Measurements from ENCODE around the gene EIF6. TPM values are rescaled to one million over a fixed set of nuclear protein-coding genes. Genes with fewer than 3 reads are reported as not detected.

EIF6 gene
- total RNA-seq, 2 experiments from 2014 or later = 93.0 to 94.7 TPM

DNA sequence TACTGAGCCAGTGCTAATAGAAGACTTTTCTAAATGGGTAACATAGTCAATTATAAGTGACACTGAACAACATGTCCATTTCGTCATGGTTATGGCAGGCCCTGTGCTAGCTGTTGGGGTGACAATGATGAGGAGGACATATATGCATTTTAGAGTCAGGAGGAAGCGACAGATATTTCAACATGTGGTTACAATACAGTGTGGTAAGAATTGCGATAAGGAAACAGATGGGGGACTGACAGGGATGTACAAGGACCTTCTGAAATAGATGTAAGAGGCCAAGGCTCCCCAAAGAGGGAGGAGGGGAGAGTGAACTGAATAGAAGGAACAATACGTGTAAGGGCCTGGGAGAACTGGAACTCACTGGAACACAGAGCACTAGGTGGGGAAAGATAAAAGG is 46.4 kb downstream of the EIF6 start:
- DNase-seq = no peak
- H3K4me3 Mint-ChIP-seq = no peak overlapping the region
- CTCF ChIA-PET = interaction anchor here (0.9 kb wide), 1 partner anchor 17 kb away, joined by 3 read pairs; no protein-coding TSS in a partner anchor
- intact Hi-C loops (cut with micrococcal nuclease) = no loop called here
- no peaks in the 10 kb centered on the region for H3K4me1 Mint-ChIP-seq (ENCODE audit: low read depth)
- H3K9me3 Mint-ChIP-seq = no peaks in the 10 kb centered on the region
- no peak overlapping the region for H3K27ac Mint-ChIP-seq
- H3K27me3 Mint-ChIP-seq (ENCODE audit: low read depth) = no peaks in the 10 kb centered on the region
- peaks cover 10% of the 10 kb centered on the region for H3K36me3 Mint-ChIP-seq (ENCODE audit: low read depth)

DNA sequence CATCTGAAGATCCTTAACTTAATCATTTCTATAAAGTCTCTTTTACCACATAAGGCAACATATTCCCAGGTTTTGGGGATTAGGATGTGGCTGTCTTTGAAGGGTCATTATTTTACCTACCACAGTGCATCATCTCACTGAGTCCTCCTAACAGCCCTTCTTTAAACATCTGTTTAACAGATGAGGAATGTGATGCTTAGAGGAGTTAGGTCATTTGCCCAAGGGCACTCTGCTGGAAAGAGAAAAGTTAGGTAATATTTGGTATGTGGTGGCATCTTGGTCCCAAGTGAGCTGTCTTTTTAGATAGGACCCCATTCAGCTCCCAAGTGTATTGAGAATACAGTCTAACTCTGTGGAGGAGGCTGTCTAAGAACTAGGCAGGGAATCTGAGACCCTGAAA is 47.1 kb downstream of the EIF6 start:
- no peak overlapping the region for H3K4me3 Mint-ChIP-seq
- DNase-seq = no peak
- H3K27me3 Mint-ChIP-seq (ENCODE audit: low read depth) = no peaks in the 10 kb centered on the region
- peaks cover 10% of the 10 kb centered on the region for H3K36me3 Mint-ChIP-seq (ENCODE audit: low read depth)
- intact Hi-C loops (cut with micrococcal nuclease) = no loop called here
- CTCF ChIA-PET = interaction anchor here (0.9 kb wide), 1 partner anchor 18 kb away, joined by 3 read pairs; no protein-coding TSS in a partner anchor
- no peaks in the 10 kb centered on the region for H3K4me1 Mint-ChIP-seq (ENCODE audit: low read depth)
- no peak overlapping the region for H3K27ac Mint-ChIP-seq
- no peaks in the 10 kb centered on the region for H3K9me3 Mint-ChIP-seq

DNA sequence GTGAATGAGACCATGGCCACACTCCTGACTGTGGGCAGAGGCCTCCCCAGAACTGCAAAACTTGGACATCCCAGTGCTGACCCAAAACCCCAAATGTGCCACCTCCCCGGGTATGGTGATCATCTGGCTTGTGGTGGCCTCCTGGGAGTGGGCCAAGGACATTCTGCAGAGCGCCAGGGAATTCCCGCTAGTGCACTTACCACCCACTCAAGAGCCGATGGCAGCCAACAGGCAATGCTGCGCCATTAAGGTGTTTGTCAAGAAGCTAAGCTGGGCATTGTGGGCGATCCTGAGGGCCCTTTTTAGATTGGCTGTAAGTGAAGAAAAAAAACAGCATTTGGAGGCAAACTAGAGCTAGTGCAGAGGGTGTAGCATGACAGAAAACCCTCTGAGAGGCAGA is 48.7 kb downstream of the EIF6 start:
- no peak overlapping the region for H3K4me3 Mint-ChIP-seq
- no peaks in the 10 kb centered on the region for H3K27me3 Mint-ChIP-seq (ENCODE audit: low read depth)
- no peaks in the 10 kb centered on the region for H3K4me1 Mint-ChIP-seq (ENCODE audit: low read depth)
- CTCF ChIA-PET = no interaction called here
- no peaks in the 10 kb centered on the region for H3K9me3 Mint-ChIP-seq
- no peak for DNase-seq
- H3K27ac Mint-ChIP-seq = no peak overlapping the region
- H3K36me3 Mint-ChIP-seq (ENCODE audit: low read depth) = peaks cover 16% of the 10 kb centered on the region
- intact Hi-C loops (cut with micrococcal nuclease) = no loop called here

DNA sequence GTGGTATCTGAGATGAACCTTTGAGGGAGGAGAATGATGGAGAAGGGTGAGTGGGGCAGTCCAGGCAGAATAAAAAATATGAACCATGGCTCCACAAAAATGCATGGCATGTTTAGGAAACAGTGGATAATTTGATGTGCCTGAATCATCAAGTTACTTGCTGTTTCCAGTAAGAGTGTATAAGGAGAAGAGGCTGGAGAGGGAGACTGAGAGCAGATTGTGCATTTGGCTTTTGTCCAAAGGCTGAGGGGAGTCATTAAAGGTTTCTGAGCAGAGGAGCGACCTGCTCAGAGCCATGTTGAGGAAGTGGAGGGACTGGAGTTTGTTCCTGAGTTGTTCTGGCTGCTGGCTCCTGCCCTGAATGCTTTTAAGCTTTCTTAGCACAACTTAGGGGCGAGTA is 52.0 kb downstream of the EIF6 start:
- peaks cover 17% of the 10 kb centered on the region for H3K36me3 Mint-ChIP-seq (ENCODE audit: low read depth)
- CTCF ChIA-PET = no interaction called here
- DNase-seq = no peak
- H3K27ac Mint-ChIP-seq = no peak overlapping the region
- H3K4me3 Mint-ChIP-seq = no peak overlapping the region
- intact Hi-C loops (cut with micrococcal nuclease) = no loop called here
- H3K9me3 Mint-ChIP-seq = no peaks in the 10 kb centered on the region
- H3K4me1 Mint-ChIP-seq (ENCODE audit: low read depth) = no peaks in the 10 kb centered on the region
- H3K27me3 Mint-ChIP-seq (ENCODE audit: low read depth) = peaks cover 4% of the 10 kb centered on the region

Other genes with a start within 250 kb of the EIF6 start
- 10 to 100 TPM; 49.6 to 51.7 TPM for gene TRPC4AP, start 192.0 kb downstream of the EIF6 start, total RNA-seq
- gene EDEM2, start 137.4 kb downstream of the EIF6 start, total RNA-seq = 10 to 100 TPM; 15.5 to 15.8 TPM
- gene PROCR, start 112.7 kb downstream of the EIF6 start, total RNA-seq = 1 to 10 TPM; 1.5 to 1.7 TPM
- not detected for gene MMP24, start 58.1 kb downstream of the EIF6 start, total RNA-seq
- 10 to 100 TPM; 26.4 to 29.2 TPM for gene MMP24OS, start 6.7 kb downstream of the EIF6 start, total RNA-seq
- not detected for gene FAM83C, start 7.7 kb upstream of the EIF6 start, total RNA-seq
- 10 to 100 TPM; 47.4 to 48.5 TPM for gene UQCC1, start 127.2 kb upstream of the EIF6 start, total RNA-seq
- gene GDF5, start 153.5 kb upstream of the EIF6 start, total RNA-seq = not detected
- 10 to 100 TPM; 43.4 to 46.9 TPM for gene CEP250, start 170.8 kb upstream of the EIF6 start, total RNA-seq
- not detected for gene C20orf173, start 244.9 kb upstream of the EIF6 start, total RNA-seq

Data from activated naive CD4-positive, alpha-beta T cell treated with anti-CD3 and anti-CD28 coated beads for 36 hours (primary cell).